ENCODE measurements around the gene GTF2A1.

Gene GTF2A1

DNA sequence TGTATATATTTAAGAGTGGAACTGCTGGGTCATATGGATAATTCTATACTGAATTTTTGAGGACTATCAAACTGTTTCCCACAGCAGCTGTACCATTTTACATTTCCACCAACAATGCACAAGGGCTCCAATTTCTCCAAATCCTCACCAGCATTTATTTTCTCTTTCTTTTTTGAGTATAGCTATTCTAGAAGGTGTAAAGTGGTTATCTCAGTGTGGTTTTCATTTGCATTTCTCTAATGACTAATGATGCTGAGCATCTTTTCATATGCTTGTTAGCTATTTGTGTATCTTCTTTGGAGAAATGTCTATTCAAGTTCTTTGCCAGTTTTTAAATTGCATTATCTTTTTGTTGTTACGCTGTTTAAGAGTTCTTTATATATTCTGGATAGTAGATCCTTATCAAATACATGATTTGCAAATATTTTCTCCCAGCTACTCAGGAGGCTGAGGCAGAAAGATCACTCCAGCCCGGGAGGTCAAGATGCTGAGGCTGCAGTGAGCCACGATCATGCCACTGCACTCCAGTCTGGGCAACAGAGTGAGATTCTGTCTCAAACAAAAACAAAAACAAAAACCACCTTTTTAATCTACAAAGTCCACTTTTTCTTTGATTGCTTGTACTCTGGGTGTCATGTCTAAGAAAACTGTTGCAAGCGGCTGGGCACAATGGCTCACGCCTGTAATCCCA, 32.8 kb downstream of the GTF2A1 start:
- in situ Hi-C loops (cut with MboI; ENCODE audit: low sequenced_read_pairs) = no loop called here

DNA sequence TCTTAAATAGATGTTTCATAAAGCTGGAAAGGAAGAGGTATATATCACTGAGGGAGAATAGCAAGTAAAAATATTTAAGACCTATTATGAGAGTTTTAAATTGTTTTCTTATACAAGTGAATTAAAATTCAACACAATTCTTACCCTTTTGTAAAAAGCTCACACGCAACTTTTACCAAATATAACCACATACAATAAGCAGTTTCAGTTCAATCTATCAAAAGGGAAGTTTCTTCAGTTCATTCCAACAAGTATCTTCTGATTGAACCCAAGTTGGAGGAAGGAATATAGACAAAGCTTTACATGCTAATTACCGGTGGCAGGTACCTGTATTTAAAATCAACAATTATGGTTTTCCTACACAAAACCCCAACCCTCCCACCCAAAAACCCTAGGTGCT, 41.1 kb downstream of the GTF2A1 start:
- in situ Hi-C loops (cut with MboI; ENCODE audit: low sequenced_read_pairs) = no loop called here

GRCh38 chr14:81178063-81178462, 42.7 kb downstream of the GTF2A1 start:
- in situ Hi-C loops (cut with MboI; ENCODE audit: low sequenced_read_pairs) = no loop called here

GRCh38 chr14:81177225-81177624, 43.5 kb downstream of the GTF2A1 start:
- in situ Hi-C loops (cut with MboI; ENCODE audit: low sequenced_read_pairs) = no loop called here

DNA sequence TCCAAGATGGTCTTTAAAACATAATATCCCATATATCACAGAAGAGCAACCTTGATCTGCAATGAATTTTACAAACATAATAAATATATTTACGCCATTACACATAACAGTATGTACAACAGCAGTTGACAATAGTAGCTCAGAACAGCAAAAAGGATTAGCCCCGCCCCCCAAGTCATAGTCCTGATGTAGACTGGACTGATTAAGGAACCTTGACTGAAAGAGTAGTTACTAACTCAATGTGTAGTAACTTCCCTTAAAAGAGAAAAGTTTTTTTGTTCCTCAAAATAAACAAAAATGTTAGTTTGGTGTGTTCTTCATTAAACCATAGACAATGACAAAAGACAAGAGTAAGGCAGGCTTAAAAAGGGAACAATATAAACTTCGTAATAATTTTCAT, 44.5 kb downstream of the GTF2A1 start:
- in situ Hi-C loops (cut with MboI; ENCODE audit: low sequenced_read_pairs) = no loop called here

DNA sequence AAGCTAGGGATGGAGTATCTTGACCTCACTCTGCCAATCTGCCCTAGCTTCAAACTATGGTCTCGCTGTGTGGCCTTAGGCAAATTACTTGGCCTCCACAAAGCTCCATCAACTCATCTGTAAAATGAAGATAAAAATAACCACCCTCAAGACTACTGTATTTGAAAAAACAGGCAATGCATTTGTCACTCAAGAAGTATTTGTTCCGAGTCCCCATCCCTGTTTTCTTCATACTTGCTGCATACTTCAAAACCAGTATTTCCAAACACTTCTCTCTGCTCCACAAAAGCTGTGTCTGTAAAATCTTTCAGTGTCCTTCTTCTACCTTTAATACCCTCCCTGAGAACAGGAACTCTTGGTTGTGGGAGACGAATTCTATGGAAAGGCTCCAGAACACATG, 47.9 kb downstream of the GTF2A1 start:
- in situ Hi-C loops (cut with MboI; ENCODE audit: low sequenced_read_pairs) = no loop called here

DNA sequence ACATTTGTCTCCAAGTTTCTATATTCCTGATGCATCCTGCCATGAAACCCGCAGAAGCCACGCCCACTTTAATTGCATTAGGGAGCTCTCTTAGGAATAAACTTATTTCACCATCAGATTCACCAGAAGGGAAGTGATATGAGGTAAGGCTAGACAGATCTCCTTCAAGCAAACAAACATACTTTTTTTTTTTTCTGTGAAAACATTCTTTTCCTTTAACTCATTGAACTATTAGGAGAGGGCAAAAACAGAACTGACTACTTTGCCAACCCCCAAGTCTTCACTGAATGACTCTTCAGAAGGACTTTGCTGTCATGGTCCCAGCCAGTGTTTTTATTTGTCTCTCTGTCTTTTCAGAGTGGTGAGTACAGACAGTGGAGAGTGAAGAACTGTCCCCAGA, 48.4 kb downstream of the GTF2A1 start:
- in situ Hi-C loops (cut with MboI; ENCODE audit: low sequenced_read_pairs) = no loop called here

- in situ Hi-C loops (cut with MboI; ENCODE audit: low sequenced_read_pairs) = no loop called here
These were observed 49.9 kb downstream of the GTF2A1 start for GRCh38 chr14:81170829-81171195.

- in situ Hi-C loops (cut with MboI; ENCODE audit: low sequenced_read_pairs) = no loop called here
These were observed 50.5 kb downstream of the GTF2A1 start for GRCh38 chr14:81170104-81170828.

DNA sequence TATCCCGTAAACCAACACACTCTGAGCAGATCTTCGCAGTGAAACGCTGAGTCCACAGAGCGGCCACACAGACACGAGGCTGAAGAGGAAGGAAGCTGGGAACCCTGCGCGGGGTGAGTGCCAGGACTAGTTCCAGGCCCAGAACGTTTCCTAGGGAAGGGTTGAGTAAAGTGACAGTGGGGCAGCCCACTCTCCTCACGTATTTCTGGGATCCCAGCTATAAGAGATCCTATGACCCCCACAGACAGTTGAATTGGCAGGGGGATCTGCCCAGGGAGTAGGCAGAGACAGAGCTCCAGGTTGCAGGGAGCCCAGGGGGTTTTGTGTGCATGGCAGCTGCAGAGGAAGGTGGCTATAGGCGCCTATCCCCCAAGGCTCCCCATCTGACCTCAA, 51.1 kb downstream of the GTF2A1 start:
- in situ Hi-C loops (cut with MboI; ENCODE audit: low sequenced_read_pairs) = no loop called here

DNA sequence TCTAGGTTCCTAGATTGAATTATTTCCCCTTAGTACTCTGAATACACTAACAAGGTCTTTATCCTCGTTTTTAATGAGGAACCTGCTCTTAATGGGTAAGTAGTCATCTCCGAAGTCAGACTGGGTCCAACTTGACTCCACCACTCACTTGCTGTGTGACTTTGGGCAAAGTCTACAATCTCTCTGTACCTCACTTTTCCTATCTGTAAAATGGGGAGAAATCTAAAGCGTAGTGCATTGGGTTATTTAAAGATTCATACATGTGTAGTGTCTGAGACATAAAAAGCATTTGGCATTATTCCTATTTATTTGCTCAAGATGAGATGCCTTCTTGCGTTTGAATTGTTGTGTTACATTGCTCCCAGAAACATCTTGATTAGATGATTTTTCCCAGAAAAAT, 51.5 kb downstream of the GTF2A1 start:
- in situ Hi-C loops (cut with MboI; ENCODE audit: low sequenced_read_pairs) = no loop called here

DNA sequence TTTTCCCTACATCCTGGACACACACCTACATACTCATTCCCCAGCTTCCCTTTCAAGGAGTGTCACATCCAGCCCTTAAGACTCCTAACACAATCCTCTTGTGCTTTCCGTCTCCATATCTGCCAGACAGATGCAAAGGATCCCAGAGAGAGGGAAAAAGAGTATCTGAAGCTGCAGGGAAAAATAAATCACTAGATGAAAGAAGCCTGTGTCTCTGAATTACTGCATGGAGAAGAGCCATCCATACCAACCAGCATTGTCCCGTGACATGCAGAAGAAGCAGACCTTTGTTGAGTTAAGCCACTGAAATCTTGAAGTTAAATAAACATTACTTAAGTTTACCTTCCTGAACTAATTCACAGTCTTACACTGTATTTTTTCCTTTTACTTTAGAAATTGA, 54.6 kb downstream of the GTF2A1 start:
- in situ Hi-C loops (cut with MboI; ENCODE audit: low sequenced_read_pairs) = no loop called here

DNA sequence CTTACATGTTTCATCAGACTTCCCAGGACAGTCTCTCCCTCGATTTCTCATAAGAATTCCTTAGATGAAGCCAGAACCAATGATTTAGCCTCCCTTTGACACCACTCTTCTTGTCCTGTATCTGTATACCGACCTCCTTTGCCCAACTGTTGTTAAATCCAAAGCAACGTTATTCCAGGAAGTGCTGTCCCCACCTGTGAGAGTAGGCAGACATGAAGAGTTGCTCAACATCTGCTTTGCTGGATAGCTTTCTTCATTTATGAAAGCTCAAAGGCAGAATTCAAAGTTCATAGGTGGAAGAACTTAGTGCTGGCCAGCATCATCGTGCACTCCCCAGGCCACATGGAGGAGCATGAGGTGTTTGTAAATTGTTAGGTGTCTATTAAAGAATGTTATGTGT, 55.6 kb downstream of the GTF2A1 start:
- in situ Hi-C loops (cut with MboI; ENCODE audit: low sequenced_read_pairs) = no loop called here

GRCh38 chr14:81164167-81164774, 56.5 kb downstream of the GTF2A1 start:
- in situ Hi-C loops (cut with MboI; ENCODE audit: low sequenced_read_pairs) = no loop called here

GRCh38 chr14:81162941-81163340, 57.8 kb downstream of the GTF2A1 start:
- in situ Hi-C loops (cut with MboI; ENCODE audit: low sequenced_read_pairs) = no loop called here

DNA sequence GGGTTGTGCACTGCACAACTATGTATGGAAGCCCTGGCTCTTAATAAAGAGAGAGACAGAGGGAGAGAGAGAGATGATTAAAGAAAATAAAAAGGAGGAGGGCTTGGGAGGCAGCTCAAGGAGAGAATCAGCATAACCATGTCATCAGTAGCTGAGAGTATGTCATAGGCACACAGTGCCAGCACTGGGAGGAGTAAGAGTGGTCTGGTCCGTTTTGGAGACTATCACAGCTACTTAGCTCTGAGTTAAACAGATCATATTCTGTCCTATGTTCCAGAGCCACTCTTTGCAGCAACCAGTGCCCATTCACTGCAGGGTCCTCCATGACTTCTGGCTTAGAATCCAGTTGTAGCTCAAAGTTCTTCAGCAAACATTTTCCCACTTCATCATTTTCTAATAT, 59.0 kb downstream of the GTF2A1 start:
- in situ Hi-C loops (cut with MboI; ENCODE audit: low sequenced_read_pairs) = no loop called here

DNA sequence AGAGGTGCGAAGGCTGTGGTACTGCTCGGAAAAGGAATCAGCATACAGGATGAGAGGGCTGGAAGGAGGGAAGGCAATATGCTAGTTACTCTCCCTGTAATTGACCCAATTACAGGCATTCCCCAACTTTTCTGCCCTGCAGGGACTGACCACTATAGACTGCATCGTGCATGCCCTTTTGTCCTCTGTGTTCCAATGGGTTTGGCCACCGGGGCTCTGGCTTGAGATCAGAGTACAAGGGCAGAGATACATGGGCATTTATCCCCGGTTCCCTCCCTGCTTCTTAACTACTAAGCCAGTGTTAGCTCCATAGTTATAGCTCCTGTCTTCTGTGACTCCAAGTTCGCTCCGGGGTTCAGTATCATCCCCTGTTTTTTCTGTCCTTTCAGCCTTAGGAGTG, 59.7 kb downstream of the GTF2A1 start:
- in situ Hi-C loops (cut with MboI; ENCODE audit: low sequenced_read_pairs) = no loop called here

DNA sequence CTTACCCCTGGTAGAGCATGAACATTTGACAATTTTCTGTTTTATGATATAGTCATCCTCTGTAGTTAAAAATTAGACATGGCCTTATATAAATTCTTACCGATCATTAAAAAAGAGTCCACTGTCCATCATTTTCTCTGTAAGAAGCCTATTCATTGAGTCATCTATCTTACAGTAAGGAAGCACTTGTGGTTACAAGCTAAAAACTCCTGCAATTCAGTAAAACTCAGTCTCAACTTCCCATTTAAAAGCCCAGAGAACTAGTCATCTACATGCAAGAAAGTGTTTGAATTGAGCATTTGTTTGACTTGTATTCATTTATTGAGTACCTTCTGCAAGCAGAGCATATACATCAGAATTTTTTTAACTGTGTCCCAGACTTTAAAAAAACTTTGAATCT, 63.3 kb downstream of the GTF2A1 start:
- in situ Hi-C loops (cut with MboI; ENCODE audit: low sequenced_read_pairs) = no loop called here

DNA sequence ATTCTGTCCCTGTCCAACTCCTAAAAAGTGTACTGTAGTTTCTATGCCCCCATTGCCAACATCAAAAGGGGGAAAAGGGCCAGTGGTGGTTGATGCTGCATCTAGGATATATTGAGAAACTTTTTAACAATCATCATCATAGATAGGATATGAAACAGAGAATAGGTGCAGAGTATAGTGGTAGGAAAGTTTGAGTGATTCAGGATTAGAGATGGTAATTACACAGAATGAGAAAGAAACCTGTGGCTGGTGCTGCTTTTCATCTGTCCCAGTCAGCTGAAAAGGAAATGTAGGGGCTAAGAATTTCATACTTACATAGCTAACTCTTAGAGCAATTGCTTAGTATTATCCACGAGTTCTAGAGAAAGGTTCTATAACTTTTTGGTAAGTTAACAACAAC, 67.6 kb downstream of the GTF2A1 start:
- in situ Hi-C loops (cut with MboI; ENCODE audit: low sequenced_read_pairs) = no loop called here

GRCh38 chr14:81148635-81149034, 72.1 kb downstream of the GTF2A1 start:
- in situ Hi-C loops (cut with MboI; ENCODE audit: low sequenced_read_pairs) = no loop called here

DNA sequence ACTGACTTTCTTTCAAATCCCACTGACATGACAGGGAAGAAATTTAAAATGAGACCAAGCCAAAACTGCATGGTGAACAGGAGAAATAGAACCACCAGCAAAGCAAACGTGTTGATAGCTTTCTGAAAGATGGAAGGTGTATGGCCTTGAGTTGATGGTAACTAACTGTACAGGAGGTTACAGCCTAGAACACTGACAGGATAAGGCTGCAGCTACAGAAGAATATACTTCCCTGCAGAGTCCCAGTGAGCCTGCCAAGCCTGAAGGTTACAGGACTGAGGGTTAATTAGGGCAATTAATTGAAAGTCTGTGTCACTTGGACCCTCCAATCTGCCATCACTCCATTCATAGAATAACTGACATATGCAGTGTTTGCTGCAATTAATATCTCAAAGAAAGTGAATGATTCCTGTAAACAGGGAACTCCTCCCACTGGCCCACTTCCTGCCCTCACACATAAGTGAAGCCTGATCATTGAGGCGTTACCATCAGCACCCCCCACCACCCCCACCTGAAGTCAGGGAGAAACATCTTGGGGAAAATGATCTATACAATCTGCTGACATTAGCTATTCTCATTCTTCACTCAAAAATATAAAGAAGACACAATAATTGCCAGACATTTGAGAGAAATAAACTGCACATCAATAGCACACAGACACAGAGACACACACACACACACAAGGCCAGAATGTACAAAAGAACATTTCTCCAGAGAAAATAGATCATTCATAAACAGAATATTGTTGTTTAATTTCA, 73.4 kb downstream of the GTF2A1 start:
- in situ Hi-C loops (cut with MboI; ENCODE audit: low sequenced_read_pairs) = no loop called here

Measured in HL-60/S4 (cell line).